A549 (cell line): ENCODE measurements around the gene ANKZF1. TPM values are rescaled to one million over a fixed set of nuclear protein-coding genes. Genes with fewer than 3 reads are reported as not detected.

Experiments used
- ATAC-seq, 2 experiments: fragments of 200-7000 bp in 1 of 2; fragments of >200 bp in 1 of 2; cut with Nextera tagmentation in 1 of 2; cut with Tn5 transposase in 1 of 2; 3 replicates each; pipeline versions ENCODE4 v1.8.0 to v1.9.1; 2018 to 2020; ENCODE audit warnings: mild to moderate bottlenecking in 1 of 2, moderate library complexity in 1 of 2
- CTCF ChIA-PET: fragments of 300-600 bp; sonication (Branson Sonifier 250); formaldehyde crosslinking; extraction: SDS; loops from one replicate; lab custom pipeline; 2021; ENCODE audit warnings: antibody characterized with exemption, inconsistent platforms; lab: Yijun Ruan, JAX
- POLR2A ChIA-PET: fragments of 350-600 bp; formaldehyde crosslinking; extraction: SDS; loops from one replicate; lab custom pipeline; 2021; ENCODE audit warnings: antibody characterized with exemption, inconsistent platforms; lab: Yijun Ruan, JAX
- DNase-seq, 2 experiments: peaks; one replicate each; pipeline versions ENCODE4 v3.0.0 to v3.0.0-alpha.2; 2011 to 2016; ENCODE audit warnings: low read depth in 1 of 2, low spot score in 1 of 2
- FAIRE-seq: peaks from 2 replicates; lab custom pipeline; 2011; peaks lifted over from hg19 to GRCh38; lab: Jason Lieb, UNC
- H3K27ac ChIP-seq, 2 experiments: fragments of >200 bp; sonication (Bioruptor Twin); formaldehyde crosslinking; 3 replicates each; pipeline ENCODE4 v1.5.1; 2016 to 2017
- H3K4me1 ChIP-seq: fragments of >200 bp; sonication (Bioruptor Twin); formaldehyde crosslinking; 3 replicates; pipeline ENCODE4 v1.6.1; 2016
- H3K4me2 ChIP-seq: fragments of >200 bp; sonication (Bioruptor Twin); formaldehyde crosslinking; 3 replicates; pipeline ENCODE4 v1.6.1; 2016
- H3K4me3 ChIP-seq: fragments of >200 bp; sonication (Bioruptor Twin); formaldehyde crosslinking; 3 replicates; pipeline ENCODE4 v1.5.1; 2016
- H3K9me3 ChIP-seq: fragments of >200 bp; sonication (Bioruptor Twin); formaldehyde crosslinking; 3 replicates; pipeline ENCODE4 v1.6.1; 2016
- BHLHE40 ChIP-seq: IDR thresholded peaks from 2 replicates; pipeline ENCODE4 v1.6.1; 2012; ENCODE audit warnings: low read depth, low read length, inconsistent platforms
- CHD4 ChIP-seq: fragments of 200-600 bp; sonication (generic); IDR thresholded peaks from 2 replicates; pipeline ENCODE4 v1.6.1; 2016; ENCODE audit warnings: antibody characterized with exemption, mild to moderate bottlenecking, borderline replicate concordance
- ELK1 ChIP-seq: fragments of 150-350 bp; IDR thresholded peaks from 2 replicates; pipeline ENCODE4 v1.6.1; 2014; ENCODE audit warnings: low read depth, mild to moderate bottlenecking, low read length
- EP300 ChIP-seq, 2 experiments: fragments of >200 bp; sonication (Bioruptor Twin); formaldehyde crosslinking; IDR thresholded peaks; 2 replicates in 1 of 2; 3 replicates in 1 of 2; pipeline ENCODE4 v1.6.1; 2016 to 2017
- ESRRA ChIP-seq: fragments of 150-350 bp; IDR thresholded peaks from 2 replicates; pipeline ENCODE4 v1.6.1; 2014; ENCODE audit warnings: mild to moderate bottlenecking, low read length, borderline replicate concordance
- FOSL2 ChIP-seq, 2 experiments: fragments of 450-650 bp in 1 of 2; fragments of >200 bp in 1 of 2; sonication (Bioruptor Twin) in 1 of 2; formaldehyde crosslinking; IDR thresholded peaks; 2 replicates each; pipeline versions ENCODE4 v1.5.0 to v1.6.1; 2016 to 2020; ENCODE audit warnings: mild to moderate bottlenecking in 1 of 2, moderate library complexity in 1 of 2
- HDAC2 ChIP-seq: fragments of 200-600 bp; sonication (generic); IDR thresholded peaks from 2 replicates; pipeline ENCODE4 v1.6.1; 2016
- HEYL ChIP-seq: fragments of 250-450 bp; sonication (Bioruptor Pico); IDR thresholded peaks from 2 replicates; pipeline ENCODE4 v1.8.0; 2021; ENCODE audit warnings: mild to moderate bottlenecking, moderate library complexity
- HOXA7 ChIP-seq: fragments of 250-450 bp; sonication (Bioruptor Pico); IDR thresholded peaks from 2 replicates; pipeline ENCODE4 v1.5.0; 2020; ENCODE audit warnings: mild to moderate bottlenecking, moderate library complexity
- HOXB5 ChIP-seq: fragments of 250-450 bp; sonication (Bioruptor Pico); IDR thresholded peaks from 2 replicates; pipeline ENCODE4 v1.5.0; 2020; ENCODE audit warnings: mild to moderate bottlenecking, moderate library complexity
- MYC ChIP-seq: IDR thresholded peaks from 2 replicates; pipeline ENCODE4 v1.6.1; 2012; ENCODE audit warnings: mild to moderate bottlenecking, inconsistent platforms, low read length, improper control_type of control experiment, borderline replicate concordance
- NPAS2 ChIP-seq: fragments of 250-450 bp; sonication (Bioruptor Pico); IDR thresholded peaks from 2 replicates; pipeline ENCODE4 v1.8.0; 2022; ENCODE audit warnings: mild to moderate bottlenecking, moderate library complexity, borderline replicate concordance
- POLR2A ChIP-seq: IDR thresholded peaks from 2 replicates; pipeline ENCODE4 v1.6.1; 2012; ENCODE audit warnings: mild to moderate bottlenecking, low read length
- RFX5 ChIP-seq: fragments of 450-650 bp; IDR thresholded peaks from 2 replicates; pipeline ENCODE4 v1.7.1; 2014; ENCODE audit warnings: antibody characterized with exemption, mild to moderate bottlenecking, moderate library complexity
- RNF2 ChIP-seq: fragments of 200-600 bp; sonication (generic); IDR thresholded peaks from 2 replicates; pipeline ENCODE4 v1.6.1; 2016; ENCODE audit warnings: low read depth, mild to moderate bottlenecking, antibody characterized with exemption, moderate library complexity, borderline replicate concordance
- SREBF2 ChIP-seq: fragments of 450-650 bp; IDR thresholded peaks from 2 replicates; pipeline ENCODE4 v1.6.1; 2014; ENCODE audit warnings: mild to moderate bottlenecking, moderate library complexity
- ZC3H11A ChIP-seq: fragments of 450-650 bp; IDR thresholded peaks from 2 replicates; pipeline ENCODE4 v1.6.1; 2014; ENCODE audit warnings: antibody characterized with exemption, mild to moderate bottlenecking
- ZNF302 ChIP-seq: fragments of 250-450 bp; sonication (Bioruptor Pico); IDR thresholded peaks from 2 replicates; pipeline ENCODE4 v1.9.0; 2021; ENCODE audit warnings: inconsistent platforms, mild to moderate bottlenecking, moderate library complexity
- WGBS: methylation state at CpG from one replicate; pipeline ENCODE4 v1.1.6; 2017; ENCODE audit errors: missing lambda C conversion rate; 5-methylcytosine and 5-hydroxymethylcytosine counted together
- polyA plus RNA-seq, 4 experiments: library from polyadenylated mRNA; depleted of rRNA in 3 of 4; stranded (reverse); fragments of >200 nt; fragmentation: RNase III in 1 of 4; extraction: RNeasy Plus Mini Kit Qiagen cat#74134 plus additional on column Dnase treatment in 1 of 4; gene quantifications; 2 replicates in 3 of 4; 3 replicates in 1 of 4; pipeline ENCODE4 v1.2.3, GENCODE V29; 2011 to 2017
- TF ChIP-seq, protein P1 (sequence below): fragments of 450-650 bp; IDR thresholded peaks from 2 replicates; pipeline ENCODE4 v1.6.1; 2014; ENCODE audit warnings: antibody characterized with exemption
- TF ChIP-seq, protein P2 (sequence below): fragments of >200 bp; sonication (Bioruptor Twin); formaldehyde crosslinking; IDR thresholded peaks from 3 replicates; pipeline ENCODE4 v1.5.1; 2016

Gene ANKZF1
- polyA plus RNA-seq, 2 of the 4 experiments (the other 2 are of a cell fraction) = 23.2 to 30.3 TPM

- TF ChIP-seq HDAC2 (no peak), HEYL (CRISPR knock-in tag) (no peak), BHLHE40 (no peak), CHD4 (no peak), ZNF302 (CRISPR knock-in tag) (no peak), ELK1 (no peak), RNF2 (no peak), ESRRA (no peak), HOXB5 (no peak), EP300 (IDR thresholded peaks at IDR 0.05) (no peak), MYC (no peak), POLR2A (no peak), ZC3H11A (no peak), SREBF2 (no peak), HOXA7 (CRISPR knock-in tag) (no peak)
- TF ChIP-seq, protein P1, sequence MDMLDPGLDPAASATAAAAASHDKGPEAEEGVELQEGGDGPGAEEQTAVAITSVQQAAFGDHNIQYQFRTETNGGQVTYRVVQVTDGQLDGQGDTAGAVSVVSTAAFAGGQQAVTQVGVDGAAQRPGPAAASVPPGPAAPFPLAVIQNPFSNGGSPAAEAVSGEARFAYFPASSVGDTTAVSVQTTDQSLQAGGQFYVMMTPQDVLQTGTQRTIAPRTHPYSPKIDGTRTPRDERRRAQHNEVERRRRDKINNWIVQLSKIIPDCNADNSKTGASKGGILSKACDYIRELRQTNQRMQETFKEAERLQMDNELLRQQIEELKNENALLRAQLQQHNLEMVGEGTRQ = no peak
- TF ChIP-seq, protein P2, sequence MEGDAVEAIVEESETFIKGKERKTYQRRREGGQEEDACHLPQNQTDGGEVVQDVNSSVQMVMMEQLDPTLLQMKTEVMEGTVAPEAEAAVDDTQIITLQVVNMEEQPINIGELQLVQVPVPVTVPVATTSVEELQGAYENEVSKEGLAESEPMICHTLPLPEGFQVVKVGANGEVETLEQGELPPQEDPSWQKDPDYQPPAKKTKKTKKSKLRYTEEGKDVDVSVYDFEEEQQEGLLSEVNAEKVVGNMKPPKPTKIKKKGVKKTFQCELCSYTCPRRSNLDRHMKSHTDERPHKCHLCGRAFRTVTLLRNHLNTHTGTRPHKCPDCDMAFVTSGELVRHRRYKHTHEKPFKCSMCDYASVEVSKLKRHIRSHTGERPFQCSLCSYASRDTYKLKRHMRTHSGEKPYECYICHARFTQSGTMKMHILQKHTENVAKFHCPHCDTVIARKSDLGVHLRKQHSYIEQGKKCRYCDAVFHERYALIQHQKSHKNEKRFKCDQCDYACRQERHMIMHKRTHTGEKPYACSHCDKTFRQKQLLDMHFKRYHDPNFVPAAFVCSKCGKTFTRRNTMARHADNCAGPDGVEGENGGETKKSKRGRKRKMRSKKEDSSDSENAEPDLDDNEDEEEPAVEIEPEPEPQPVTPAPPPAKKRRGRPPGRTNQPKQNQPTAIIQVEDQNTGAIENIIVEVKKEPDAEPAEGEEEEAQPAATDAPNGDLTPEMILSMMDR = no peak
- H3K4me1 ChIP-seq = peaks cover 19% of the 10 kb centered on the region
- ATAC-seq (no peak), FAIRE-seq (no peak), DNase-seq (no peak)
- peak overlapping the region; percentile 82 to 95 for H3K27ac ChIP-seq
- ChIA-PET POLR2A (interaction anchor here (0.7 to 2.6 kb wide), 10 partner anchors 9 to 169 kb away, joined by 3 to 19 read pairs (median 6); partner anchors contain the start of genes DNAJB2, GLB1L, STK16 and TUBA4B), CTCF (interaction anchor here (0.8 to 9.4 kb wide), 9 partner anchors 7 to 64 kb away, joined by 3 to 86 read pairs (median 4); partner anchors contain the start of gene CNPPD1)
- peak overlapping the region; percentile 98 for H3K4me2 ChIP-seq
- H3K4me3 ChIP-seq = peak overlapping the region; percentile 85
- WGBS = 61% methylated on average over 7 of the region's 7 CpGs
- H3K9me3 ChIP-seq = no peaks in the 10 kb centered on the region
These were observed 1.3 kb upstream of the ANKZF1 start for GRCh38 chr2:219228041-219228910.

GRCh38 chr2:219228911-219229304 lies 698 bp upstream of the ANKZF1 start:
- TF ChIP-seq RFX5 (no peak), NPAS2 (CRISPR knock-in tag) (no peak), FOSL2 (IDR thresholded peaks at IDR 0.05) (no peak), FOSL2 (CRISPR knock-in tag; IDR thresholded peaks at IDR 0.05) (peak; percentile 2; the same call in 1 of the 2 replicates)
- WGBS = 2% methylated on average over 10 of the region's 19 CpGs
- Histone ChIP-seq H3K4me1 (peaks cover 19% of the 10 kb centered on the region), H3K9me3 (no peaks in the 10 kb centered on the region), H3K27ac (peak overlapping the region; percentile 82 to 95), H3K4me3 (peak overlapping the region; percentile 85), H3K4me2 (peak overlapping the region; percentile 98)
- ATAC-seq (peak; percentile 36 to 48), FAIRE-seq (no peak), DNase-seq (no peak)
- CTCF ChIA-PET = interaction anchor here (1.1 to 9.4 kb wide), 10 partner anchors 8 to 75 kb away, joined by 3 to 86 read pairs (median 6); partner anchors contain the start of gene TUBA4A
- POLR2A ChIA-PET = interaction anchor here (0.7 to 2.6 kb wide), 12 partner anchors 9 to 170 kb away, joined by 3 to 19 read pairs (median 6); partner anchors contain the start of genes DNAJB2, GLB1L, STK16 and TUBA4A
